GM12878 (cell line): Measurements from ENCODE around the gene KCNMB2. TPM values are rescaled to one million over a fixed set of nuclear protein-coding genes. Genes with fewer than 3 reads are reported as not detected.

Source experiments
- ATF2 ChIP-seq: IDR thresholded peaks from 2 replicates; pipeline ENCODE4 v1.6.1; 2012; ENCODE audit warnings: low read length, inconsistent platforms
- CBX5 ChIP-seq: sonication (generic); IDR thresholded peaks from 2 replicates; pipeline ENCODE4 v1.6.1; 2016; ENCODE audit warnings: low read depth, moderate library complexity, mild to moderate bottlenecking, inconsistent platforms
- FOXM1 ChIP-seq: IDR thresholded peaks from 2 replicates; pipeline ENCODE4 v1.6.1; 2012; ENCODE audit warnings: low read depth, mild to moderate bottlenecking, inconsistent platforms, low read length, moderate library complexity
- JUNB ChIP-seq: IDR thresholded peaks from 2 replicates; pipeline ENCODE4 v1.6.1; 2016; ENCODE audit warnings: antibody characterized with exemption, mild to moderate bottlenecking
- NR2C1 ChIP-seq: fragments of 450-650 bp; IDR thresholded peaks from 2 replicates; pipeline ENCODE4 v1.6.1; 2017; ENCODE audit warnings: antibody characterized with exemption, mild to moderate bottlenecking, moderate library complexity
- PAX5 ChIP-seq: IDR thresholded peaks from 2 replicates; pipeline ENCODE4 v1.6.1; 2011; ENCODE audit warnings: low read depth, low read length, borderline replicate concordance
- PAX8 ChIP-seq: fragments of 450-650 bp; IDR thresholded peaks from 2 replicates; pipeline ENCODE4 v1.6.1; 2017; ENCODE audit warnings: mild to moderate bottlenecking, moderate library complexity
- RB1 ChIP-seq: fragments of 450-650 bp; formaldehyde crosslinking; IDR thresholded peaks from 2 replicates; pipeline ENCODE4 v1.6.1; 2017; ENCODE audit warnings: mild to moderate bottlenecking, borderline replicate concordance
- SIX5 ChIP-seq: IDR thresholded peaks from 2 replicates; pipeline ENCODE4 v1.6.1; 2011; ENCODE audit warnings: mild to moderate bottlenecking, low read depth, low read length, moderate library complexity; ENCODE audit not compliant: severe bottlenecking
- STAT3 ChIP-seq: IDR thresholded peaks from 2 replicates; pipeline ENCODE4 v1.6.1; 2011; ENCODE audit warnings: low read depth, low read length, improper control_type of control experiment
- polyA plus RNA-seq, 11 experiments: library from polyadenylated mRNA; depleted of rRNA in 4 of 11; unstranded in 6 of 11; stranded (reverse) in 5 of 11; fragments of >200 nt; fragmentation: Nextera tagmentation in 4 of 11; fragmentation: Illumina TruSeq in 1 of 11; extraction: Ambion mirVana in 4 of 11; extraction: Trizol in 1 of 11; gene quantifications; 1 replicate in 1 of 11; 2 replicates in 10 of 11; pipeline versions ENCODE4 v1.2.1 to v1.2.3, GENCODE V29; 2011 to 2016; ENCODE audit warnings: inconsistent platforms in 2 of 11, missing spikeins in 2 of 11, low read depth in 1 of 11
- total RNA-seq, 4 experiments: library from RNA; depleted of rRNA in 3 of 4; stranded (reverse); fragments of >200 nt in 3 of 4; fragmentation: Illumina TruSeq in 1 of 4; extraction: Trizol in 1 of 4; gene quantifications; 2 replicates each; pipeline versions ENCODE4 v1.2.1 to v1.2.3, GENCODE V29; 2013 to 2021
- TF ChIP-seq, protein P1 (sequence below): IDR thresholded peaks from 2 replicates; pipeline ENCODE4 v1.6.1; 2011; ENCODE audit warnings: borderline replicate concordance, low read depth, mild to moderate bottlenecking, moderate library complexity, mixed read lengths, low read length; ENCODE audit not compliant: insufficient read depth; ENCODE audit errors: extremely low read length

The KCNMB2 gene
- total and polyA plus RNA-seq, 10 of the 15 experiments (the other 5 are each of a cell fraction or from before 2014, with no cell fraction given), result 0.22 to 18.8 (median 11.0) TPM

- TF ChIP-seq JUNB, result 0 out of 2 replicates have a peak, but pooled peaks have one; percentile 24
- peak; percentile 37; the same call in 1 of the 2 replicates for TF ChIP-seq ATF2
- TF ChIP-seq NR2C1, result no peak
- no peak for TF ChIP-seq PAX8
- no peak for TF ChIP-seq RB1
- peak; percentile 69; the same call in 1 of the 2 replicates for TF ChIP-seq FOXM1
- TF ChIP-seq SIX5, result no peak
- TF ChIP-seq STAT3, result no peak
- TF ChIP-seq CBX5, result 0 out of 2 replicates have a peak, but pooled peaks have one; percentile 47
- TF ChIP-seq PAX5, result no peak
- TF ChIP-seq, protein P1, sequence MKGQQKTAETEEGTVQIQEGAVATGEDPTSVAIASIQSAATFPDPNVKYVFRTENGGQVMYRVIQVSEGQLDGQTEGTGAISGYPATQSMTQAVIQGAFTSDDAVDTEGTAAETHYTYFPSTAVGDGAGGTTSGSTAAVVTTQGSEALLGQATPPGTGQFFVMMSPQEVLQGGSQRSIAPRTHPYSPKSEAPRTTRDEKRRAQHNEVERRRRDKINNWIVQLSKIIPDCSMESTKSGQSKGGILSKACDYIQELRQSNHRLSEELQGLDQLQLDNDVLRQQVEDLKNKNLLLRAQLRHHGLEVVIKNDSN, result no peak
- TF ChIP-seq, all 136 proteins: peak for 7
Measured at GRCh38 chr3:178714925-178715832, 178.9 kb downstream of the KCNMB2 start (continued).
